KG1 (cell line): ENCODE measurements around the gene TAOK1.

Experiments
- DNase-seq: peaks from one replicate; lab custom pipeline; 2025; lab: John Stamatoyannopoulos, UW

The TAOK1 gene

GRCh38 chr17:29571883-29572681 is 181.9 kb downstream of the TAOK1 start:
- DNase-seq = no peak

- no peak for DNase-seq
Observed at GRCh38 chr17:29572691-29573557, 182.8 kb downstream of the TAOK1 start.

DNA sequence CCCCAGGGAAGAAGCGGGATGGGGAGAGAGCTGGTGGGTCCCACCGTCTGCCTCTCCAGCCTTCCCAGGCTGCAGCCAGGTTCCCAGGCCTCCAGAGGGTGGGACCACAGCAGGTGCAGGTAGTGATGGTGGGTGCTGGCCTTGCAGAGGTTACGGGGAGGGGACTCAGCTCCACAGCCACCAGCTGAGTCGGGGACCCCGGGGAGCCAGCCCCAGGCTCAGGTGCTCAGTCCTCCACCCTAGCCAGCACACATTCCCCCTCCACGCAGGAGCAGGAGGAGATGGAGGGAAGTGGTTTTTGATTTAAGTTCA is 183.4 kb downstream of the TAOK1 start:
- no peak for DNase-seq

DNA sequence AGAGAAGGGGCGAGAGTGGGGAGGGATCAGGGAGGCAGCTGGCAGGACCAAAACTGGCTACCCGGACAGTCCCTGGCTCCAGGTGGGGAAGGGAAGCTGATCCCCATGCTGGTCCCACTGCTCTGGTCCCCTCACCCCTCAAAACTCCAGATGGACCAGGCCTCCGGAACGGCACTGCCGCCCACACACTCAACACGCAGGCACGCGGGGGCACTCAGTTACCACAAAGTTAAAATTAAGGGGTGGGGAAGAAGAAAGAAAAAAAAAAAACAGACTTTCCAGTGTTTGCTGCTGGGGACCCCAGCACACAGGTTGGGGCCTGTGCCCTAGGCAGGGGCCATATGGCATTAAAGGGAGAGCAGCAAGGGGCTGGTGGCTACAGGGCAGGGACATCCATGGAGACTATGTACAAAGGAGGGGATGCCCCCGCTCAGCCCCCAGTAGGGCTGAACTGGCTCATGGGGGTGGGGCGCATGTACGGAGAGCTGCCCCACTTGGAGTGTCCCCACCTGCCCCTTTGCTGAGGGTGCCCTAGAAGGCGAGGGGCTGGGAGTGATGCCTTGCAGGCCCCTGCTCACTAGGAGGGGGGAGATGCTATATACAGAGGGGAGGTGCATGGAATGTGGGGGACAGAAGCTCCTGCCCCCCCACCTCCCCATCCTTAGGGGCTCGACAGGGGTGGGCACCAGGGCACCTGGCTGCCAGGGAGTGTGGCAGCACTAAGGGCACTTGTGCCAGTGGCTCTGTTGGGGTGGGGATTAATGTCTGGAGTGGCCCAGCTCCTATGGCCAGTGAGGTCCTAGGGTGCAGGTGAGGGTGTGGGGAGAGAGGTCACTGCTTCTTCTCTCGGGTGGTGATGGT is 183.9 kb downstream of the TAOK1 start:
- DNase-seq = no peak

DNA sequence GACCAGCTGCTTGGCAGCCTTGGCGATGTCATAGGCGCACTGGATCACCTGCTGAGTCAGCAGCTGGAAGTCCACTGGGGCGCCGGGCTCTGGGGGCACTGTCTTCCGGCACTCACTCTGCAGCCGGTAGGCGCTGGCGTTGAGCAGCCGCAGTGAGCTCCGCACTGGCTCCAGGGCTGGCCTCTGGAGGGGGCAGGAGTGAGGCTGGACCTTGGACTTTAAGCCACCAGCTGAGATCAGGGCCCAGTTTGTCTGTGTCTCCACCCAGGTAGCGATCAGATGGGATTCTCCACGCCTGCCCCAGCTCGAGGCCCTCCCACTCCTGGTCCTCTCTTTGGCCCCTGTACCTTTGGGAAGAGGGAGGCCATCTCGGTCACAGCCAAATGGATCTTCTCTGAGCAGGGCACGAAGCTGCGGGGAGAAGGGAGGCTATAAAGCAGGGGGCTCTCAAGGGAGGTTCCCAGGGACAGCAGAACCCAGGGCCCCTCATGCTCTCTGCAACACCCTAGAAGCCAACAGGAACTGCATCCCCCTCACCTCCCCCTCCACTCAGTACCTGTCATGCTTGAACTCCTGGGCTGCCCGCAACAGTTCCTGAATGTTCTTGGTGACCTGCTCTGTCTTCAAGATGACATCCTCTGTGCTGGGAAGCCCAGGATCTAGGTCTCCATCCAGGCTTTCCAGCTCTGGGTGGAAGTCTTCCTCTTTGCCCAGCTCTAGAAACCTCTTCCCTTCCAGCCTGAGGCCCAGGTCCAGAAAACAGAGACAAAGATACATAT is 184.8 kb downstream of the TAOK1 start:
- DNase-seq = no peak

GRCh38 chr17:29575511-29576213 is 185.5 kb downstream of the TAOK1 start:
- DNase-seq = no peak

GRCh38 chr17:29576214-29577000 is 186.2 kb downstream of the TAOK1 start:
- no peak for DNase-seq

GRCh38 chr17:29577001-29577370 is 186.8 kb downstream of the TAOK1 start:
- DNase-seq = no peak

- DNase-seq = no peak
Observed at GRCh38 chr17:29577385-29578211, 187.4 kb downstream of the TAOK1 start.

DNA sequence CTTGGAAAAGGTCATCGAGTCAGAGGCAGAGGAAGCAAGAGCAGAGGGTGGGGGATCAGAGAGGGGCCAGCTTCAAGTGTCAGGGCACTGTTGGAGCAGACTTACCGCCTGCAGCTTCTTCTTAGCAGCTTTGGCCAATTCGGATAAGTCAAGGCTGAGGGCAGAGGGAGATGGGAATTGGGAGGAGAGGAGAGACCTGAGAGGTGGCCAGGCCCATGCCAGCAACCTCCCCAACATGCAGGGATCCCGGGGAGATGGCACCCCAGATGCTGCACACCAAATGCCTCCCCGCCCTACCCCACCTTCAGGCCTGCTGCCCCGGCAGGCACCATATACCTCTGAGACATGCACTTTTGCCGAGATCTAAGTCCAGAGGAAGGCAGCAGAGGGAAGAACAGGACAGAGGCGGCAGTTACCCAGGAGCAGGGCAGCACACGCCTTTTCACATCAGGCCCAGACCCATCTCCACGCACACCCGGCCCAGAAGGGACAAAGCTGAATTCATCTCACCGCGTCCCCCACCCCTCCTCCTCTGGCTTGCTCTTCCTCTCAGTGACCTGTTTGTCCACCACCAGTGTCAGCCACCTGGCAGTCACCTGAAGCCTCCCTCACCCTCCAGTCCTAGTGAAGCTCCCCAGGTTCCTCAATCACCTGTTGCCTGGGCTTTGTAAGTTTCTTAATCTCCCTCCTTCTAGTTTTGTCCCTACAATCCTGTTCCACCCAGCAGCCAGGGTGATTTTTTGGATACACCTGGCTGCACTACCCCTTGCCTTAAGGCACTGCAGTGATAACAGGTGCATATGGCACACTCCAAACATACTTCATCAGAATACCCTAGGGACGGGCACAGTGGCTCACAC is 188.7 kb downstream of the TAOK1 start:
- DNase-seq = no peak

- peak; percentile 68 for DNase-seq
Observed at GRCh38 chr17:29579866-29580771, 190.0 kb downstream of the TAOK1 start.

DNA sequence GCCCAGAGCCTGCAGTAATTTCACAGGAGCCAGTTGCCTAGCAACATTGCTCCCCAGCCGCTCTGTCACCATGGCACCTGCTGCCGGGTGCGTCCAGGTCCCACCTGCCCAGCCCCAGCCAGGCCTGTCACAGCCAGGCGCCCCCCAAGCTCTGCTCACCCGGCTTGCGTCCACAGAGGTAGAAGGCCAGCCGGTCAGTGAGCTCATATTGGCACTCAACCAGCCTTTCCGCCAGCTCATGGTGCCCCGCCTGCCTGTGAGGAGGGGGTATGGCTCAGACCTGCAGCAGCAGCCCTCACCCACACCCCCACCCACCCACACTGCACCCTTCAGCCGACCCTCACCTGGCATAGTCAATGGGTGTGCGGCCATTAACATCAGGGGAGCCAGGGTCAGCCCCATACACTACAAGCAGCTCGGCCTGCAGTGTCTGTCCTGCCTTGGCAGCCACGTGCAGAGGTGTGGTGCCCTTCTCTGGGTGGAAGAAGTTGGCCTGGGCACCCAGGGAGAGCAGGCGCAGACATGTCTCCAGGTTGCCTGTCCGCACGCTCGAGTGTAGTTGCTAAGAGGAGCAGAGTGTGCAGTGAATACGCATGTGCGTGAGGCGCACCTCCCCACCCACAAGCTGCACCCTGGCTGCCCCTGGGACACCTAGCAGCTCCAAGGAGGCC is 191.6 kb downstream of the TAOK1 start:
- no peak for DNase-seq

DNA sequence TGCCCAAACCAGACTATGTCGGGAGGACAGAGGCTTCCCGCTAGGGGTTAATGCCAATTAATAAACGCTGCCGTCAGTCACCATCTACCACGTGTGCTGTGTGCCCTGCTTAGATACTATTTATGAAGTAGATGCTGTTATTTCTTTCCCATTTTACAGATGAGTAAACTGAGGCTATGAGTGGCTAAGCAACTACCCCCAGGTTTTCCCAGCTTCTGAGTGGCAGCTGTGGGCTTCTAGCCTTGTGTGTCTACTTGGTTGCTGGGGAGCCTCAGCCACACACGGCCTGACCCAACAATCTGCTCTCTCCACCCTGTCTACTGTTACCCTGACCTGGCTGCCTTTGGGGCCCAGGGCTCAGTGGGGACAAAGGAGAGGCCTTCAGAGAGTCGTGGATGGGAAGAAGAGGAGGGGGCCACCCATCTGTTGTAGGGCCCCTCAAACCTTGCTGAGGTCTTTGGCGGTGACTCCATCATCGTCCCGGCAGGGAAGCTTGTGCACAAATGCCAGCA is 192.1 kb downstream of the TAOK1 start:
- no peak for DNase-seq

- DNase-seq = no peak
Observed at GRCh38 chr17:29582772-29583171, 192.6 kb downstream of the TAOK1 start.

DNA sequence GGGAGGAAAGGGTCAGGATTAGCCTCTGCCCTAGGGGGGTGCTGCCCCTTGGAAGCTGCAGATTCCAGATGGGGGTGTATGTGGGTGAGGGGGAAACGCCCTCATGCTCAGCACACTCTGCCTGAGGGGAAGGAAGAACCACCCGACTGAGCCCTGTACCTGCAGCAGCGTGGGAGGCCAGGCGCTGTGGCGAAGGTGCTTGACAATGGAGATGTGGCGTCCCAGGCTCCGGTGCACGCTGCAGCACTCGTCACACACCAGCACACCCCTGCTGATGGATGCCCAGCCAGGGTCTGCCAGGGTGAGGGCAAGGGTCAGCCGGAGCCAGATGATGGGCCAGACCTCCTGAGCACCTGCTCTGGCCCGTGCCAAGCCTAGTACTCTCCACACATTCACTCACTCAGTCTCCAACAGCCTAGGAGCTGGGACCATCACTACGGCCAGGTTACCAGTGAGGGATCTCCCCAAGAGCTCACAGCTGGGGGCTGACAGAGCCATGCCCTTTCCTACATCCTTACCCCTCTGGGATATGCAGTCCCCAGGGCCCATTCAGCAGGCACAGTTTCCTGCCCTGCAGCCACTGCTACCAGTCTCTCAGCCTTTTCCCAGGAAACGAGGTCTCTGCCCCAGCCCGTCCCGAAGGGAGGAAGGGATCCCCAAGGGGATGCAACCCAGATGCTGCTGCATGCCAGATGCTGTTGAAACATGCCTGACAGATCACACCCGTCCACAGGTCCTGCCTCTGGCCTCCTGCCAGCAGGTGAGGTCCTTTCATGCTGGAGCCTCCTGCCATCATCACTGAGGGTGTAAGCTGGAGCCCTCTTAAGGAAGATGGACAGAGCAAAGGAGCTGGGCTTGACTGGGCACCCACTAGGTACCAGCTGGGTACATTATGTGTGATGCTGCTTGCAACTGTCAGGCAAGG is 193.4 kb downstream of the TAOK1 start:
- no peak for DNase-seq
